HepG2 (cell line): Measurements from ENCODE around the gene NGFR. TPM values are rescaled to one million over a fixed set of nuclear protein-coding genes. Genes with fewer than 3 reads are reported as not detected.

Experiments
- ATAC-seq: fragments of 200-7000 bp; cut with Tn5 transposase; 3 replicates; pipeline ENCODE4 v1.9.1; 2020; ENCODE audit warnings: mild to moderate bottlenecking, moderate library complexity
- BruUV-seq: library from RNA; stranded (reverse); fragments of 400-500 nt; replicated peaks from 2 replicates; lab custom pipeline; 2021; lab: Mats Ljungman, UMichigan
- CTCF ChIA-PET: fragments of 300-600 bp; formaldehyde crosslinking; extraction: SDS; loops from one replicate; lab custom pipeline; 2021; ENCODE audit warnings: low total read pairs, inconsistent platforms, low intra/inter-chr PET ratio; lab: Yijun Ruan, JAX
- POLR2A ChIA-PET: fragments of 350-600 bp; sonication (Branson Sonifier 250); formaldehyde crosslinking; loops from one replicate; lab custom pipeline; 2020; ENCODE audit warnings: antibody characterized with exemption, inconsistent platforms; lab: Yijun Ruan, JAX
- DNase-seq: peaks from one replicate; pipeline ENCODE4 v3.0.0-alpha.2; 2015; ENCODE audit warnings: low spot score
- FAIRE-seq: peaks from 3 replicates; lab custom pipeline; 2011; peaks lifted over from hg19 to GRCh38; lab: Jason Lieb, UNC
- H2AFZ ChIP-seq: one replicate; pipeline ENCODE4 v1.6.1; 2011; ENCODE audit warnings: low read length, inconsistent platforms
- H3K27ac ChIP-seq: fragments of 300-600 bp; 3 replicates; pipeline ENCODE4 v1.8.0; 2011; ENCODE audit warnings: mixed run types, mild to moderate bottlenecking, mixed read lengths, low read length, inconsistent platforms; ENCODE audit not compliant: insufficient read depth; ENCODE audit errors: extremely low read length
- H3K27me3 ChIP-seq, 2 experiments: fragments of 200-600 bp in 1 of 2; 2 replicates in 1 of 2; 3 replicates in 1 of 2; pipeline versions ENCODE4 v1.6.0 to v1.8.0; 2011; ENCODE audit warnings: low read length in 2 of 2, mild to moderate bottlenecking in 2 of 2, moderate library complexity in 2 of 2, inconsistent platforms in 1 of 2; ENCODE audit not compliant: insufficient read depth in 2 of 2, control insufficient read depth in 1 of 2
- H3K36me3 ChIP-seq, 2 experiments: fragments of 200-600 bp in 1 of 2; replicated peaks in 1 of 2; 2 replicates in 1 of 2; 3 replicates in 1 of 2; pipeline versions ENCODE4 v1.5.1 to v1.8.0; 2011; ENCODE audit warnings: low read length in 2 of 2, inconsistent platforms in 1 of 2; ENCODE audit not compliant: insufficient read depth in 2 of 2, control insufficient read depth in 1 of 2
- H3K4me1 ChIP-seq: 2 replicates; pipeline ENCODE4 v1.5.1; 2012; ENCODE audit warnings: low read length, inconsistent platforms; ENCODE audit not compliant: insufficient read depth
- H3K4me2 ChIP-seq: 2 replicates; pipeline ENCODE4 v1.6.0; 2011; ENCODE audit warnings: low read depth, low read length, inconsistent platforms
- H3K4me3 ChIP-seq, 3 experiments: fragments of 200-600 bp in 1 of 3; sonication (generic), shearing (Covaris generic) in 1 of 3; replicated peaks in 1 of 3; 2 replicates each; pipeline ENCODE4 v1.5.1; 2011 to 2016; ENCODE audit warnings: low read length in 3 of 3, inconsistent platforms in 2 of 3, low read depth in 2 of 3, mild to moderate bottlenecking in 2 of 3, control low read depth in 1 of 3, mixed read lengths in 1 of 3; ENCODE audit not compliant: insufficient read depth in 1 of 3
- H3K79me2 ChIP-seq: one replicate; pipeline ENCODE4 v1.6.1; 2011; ENCODE audit warnings: low read length, inconsistent platforms; ENCODE audit not compliant: insufficient read depth
- H3K9ac ChIP-seq: 2 replicates; pipeline ENCODE4 v1.6.0; 2011; ENCODE audit warnings: mild to moderate bottlenecking, low read depth, low read length, inconsistent platforms; ENCODE audit not compliant: insufficient read depth
- H3K9me3 ChIP-seq: 2 replicates; pipeline ENCODE4 v1.5.1; 2012; ENCODE audit warnings: mild to moderate bottlenecking, low read length
- H4K20me1 ChIP-seq: 2 replicates; pipeline ENCODE4 v1.6.0; 2011; ENCODE audit warnings: inconsistent platforms, mild to moderate bottlenecking, low read length, moderate library complexity; ENCODE audit not compliant: insufficient read depth
- AHR ChIP-seq: IDR thresholded peaks from 2 replicates; pipeline ENCODE4 v1.6.1; 2018; ENCODE audit warnings: missing genetic modification reagents, missing compliant biosample characterization
- MEF2D ChIP-seq: sonication (generic); formaldehyde crosslinking; IDR thresholded peaks from 2 replicates; pipeline ENCODE4 v1.5.1; 2020; ENCODE audit warnings: mild to moderate bottlenecking, missing genetic modification reagents
- PRDM10 ChIP-seq: sonication (generic); formaldehyde crosslinking; IDR thresholded peaks from 2 replicates; pipeline ENCODE4 v1.4.0; 2020; ENCODE audit warnings: low read depth, missing genetic modification reagents
- ZBTB26 ChIP-seq: IDR thresholded peaks from 2 replicates; pipeline ENCODE4 v1.6.1; 2016; ENCODE audit warnings: missing compliant biosample characterization, missing genetic modification reagents, borderline replicate concordance
- ZNF3 ChIP-seq: IDR thresholded peaks from 2 replicates; pipeline ENCODE4 v1.7.0; 2017; ENCODE audit warnings: inconsistent platforms
- ZNF605 ChIP-seq: sonication (generic); formaldehyde crosslinking; IDR thresholded peaks from 2 replicates; pipeline ENCODE4 v1.8.0; 2022; ENCODE audit warnings: mild to moderate bottlenecking, missing genetic modification reagents
- ZNF652 ChIP-seq: IDR thresholded peaks from 2 replicates; pipeline ENCODE4 v1.6.1; 2016; ENCODE audit warnings: low read depth, borderline replicate concordance
- ZNF780A ChIP-seq: sonication (generic); formaldehyde crosslinking; IDR thresholded peaks from 2 replicates; pipeline ENCODE4 v1.8.0; 2022; ENCODE audit warnings: mild to moderate bottlenecking, missing genetic modification reagents, moderate library complexity
- WGBS: methylation state at CpG from one replicate; pipeline ENCODE4 v1.1.6; 2017; ENCODE audit warnings: low lambda C conversion rate; 5-methylcytosine and 5-hydroxymethylcytosine counted together
- in situ Hi-C: cut with HindIII; loops from 2 replicates; pipeline ENCODE4 v1.10.0; 2017; ENCODE audit warnings: low pct_unique_long_range_greater_than_20kb; ENCODE audit not compliant: extremely low pct_ligation_motif_present
- intact Hi-C: fragments of 100-400 bp; cut with micrococcal nuclease; formaldehyde crosslinking; loops from one replicate; pipeline ENCODE4 v1.10.0; 2022; ENCODE audit not compliant: unreplicated experiment
- polyA plus RNA-seq, 8 experiments: library from polyadenylated mRNA; depleted of rRNA in 3 of 8; stranded (reverse) in 7 of 8; unstranded in 1 of 8; fragments of >200 nt; fragmentation: Illumina TruSeq in 4 of 8; extraction: Trizol in 4 of 8; gene quantifications; 2 replicates each; pipeline versions ENCODE4 v1.2.1 to v1.2.3, GENCODE V29; 2011 to 2016; ENCODE audit warnings: low read depth in 4 of 8, missing spikeins in 1 of 8, mixed read lengths in 1 of 8; ENCODE audit not compliant: insufficient read depth in 1 of 8
- total RNA-seq, 5 experiments: library from RNA; depleted of rRNA; stranded (reverse); fragments of >200 nt; fragmentation: Illumina TruSeq; extraction: Trizol; gene quantifications; 2 replicates each; pipeline ENCODE4 v1.2.3, GENCODE V29; 2016; ENCODE audit warnings: low read depth in 1 of 5

NGFR gene
- total and polyA plus RNA-seq, 2 of the 13 experiments (the other 11 are each of a cell fraction or from before 2014, with no cell fraction given): 1.1 to 1.8 TPM

- no peak for TF ChIP-seq ZBTB26 (CRISPR knock-in tag)
Measured at GRCh38 chr17:49547566-49547965, 52.5 kb downstream of the NGFR start (continued).

- ChIA-PET POLR2A (no interaction called here), CTCF (interaction anchor here (1.2 to 1.9 kb wide), 3 partner anchors 52 to 140 kb away, joined by 4 to 15 read pairs (median 9); no protein-coding TSS in a partner anchor)
- Histone ChIP-seq H3K79me2 (no peaks in the 10 kb centered on the region), H3K27ac (no peak overlapping the region), H3K27me3 (peaks cover 9 to 67% of the 10 kb centered on the region in 2 experiments), H3K4me2 (no peak overlapping the region), H3K4me3 (no peak overlapping the region), H3K9ac (no peak overlapping the region)
- intact Hi-C loops: loop anchor here (1.0 to 2.0 kb wide), 4 partner anchors 33 to 139 kb away; no protein-coding TSS in a partner anchor
- 37% methylated on average over 11 of the region's 12 CpGs for WGBS
- no TSS peak for BruUV-seq
- no peak for FAIRE-seq
- no peak for TF ChIP-seq PRDM10
- TF ChIP-seq ZNF652 (CRISPR knock-in tag): peak; percentile 79
- TF ChIP-seq AHR (CRISPR knock-in tag): no peak
- TF ChIP-seq ZNF780A: 0 out of 2 replicates have a peak, but pooled peaks have one; percentile 24
- TF ChIP-seq MEF2D (CRISPR knock-in tag): no peak
- 0 out of 2 replicates have a peak, but pooled peaks have one; percentile 20 for TF ChIP-seq ZNF605 (CRISPR knock-in tag)
- no peak for TF ChIP-seq ZNF3 (CRISPR knock-in tag)
- TF ChIP-seq, all 625 proteins: peak for 3
- H2AFZ ChIP-seq: no peak overlapping the region
- DNase-seq (no peak), ATAC-seq (no peak)
- no peaks in the 10 kb centered on the region for H3K9me3 ChIP-seq
- in situ Hi-C loops: loop anchor here (5.0 to 10.0 kb wide), 2 partner anchors 111 to 233 kb away; no protein-coding TSS in a partner anchor
- H4K20me1 ChIP-seq: no peaks in the 10 kb centered on the region
- H3K4me1 ChIP-seq: peaks cover 13% of the 10 kb centered on the region
- H3K36me3 ChIP-seq: no peaks in the 10 kb centered on the region
Measured at GRCh38 chr17:49548051-49548505, 53.0 kb downstream of the NGFR start.
